ENCODE results near the gene KIF6.

- TF ChIP-seq CTCF (IDR thresholded peaks at IDR 0.05) (no peak), EZH2 (IDR thresholded peaks at IDR 0.05; ENCODE audit: borderline replicate concordance, insufficient read depth, low read depth, low read length, poor library complexity, severe bottlenecking) (no peak)
Observed at GRCh38 chr6:39468385-39468784, 256.8 kb downstream of the KIF6 start.

Data from B cell (primary cell).